Measurements from ENCODE around the gene LDLRAD3. TPM values are rescaled to one million over a fixed set of nuclear protein-coding genes. Genes with fewer than 3 reads are reported as not detected.
"Not testable (repeated sequence)": the region's sequence is repeated elsewhere in the genome, so short reads cannot be mapped to it uniquely, and the experiment has no call there.

The LDLRAD3 gene, protein sequence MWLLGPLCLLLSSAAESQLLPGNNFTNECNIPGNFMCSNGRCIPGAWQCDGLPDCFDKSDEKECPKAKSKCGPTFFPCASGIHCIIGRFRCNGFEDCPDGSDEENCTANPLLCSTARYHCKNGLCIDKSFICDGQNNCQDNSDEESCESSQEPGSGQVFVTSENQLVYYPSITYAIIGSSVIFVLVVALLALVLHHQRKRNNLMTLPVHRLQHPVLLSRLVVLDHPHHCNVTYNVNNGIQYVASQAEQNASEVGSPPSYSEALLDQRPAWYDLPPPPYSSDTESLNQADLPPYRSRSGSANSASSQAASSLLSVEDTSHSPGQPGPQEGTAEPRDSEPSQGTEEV
- polyA plus RNA-seq (ENCODE audit: insufficient read length in 4 of 4), result 10 to 100 TPM; 21.3 to 27.8 (median 22.4) TPM

- DNase-seq (ENCODE audit: low read depth in 4 of 4, low spot score in 3 of 4), result peak; percentile 57 to 69 (median 63)
Observed at GRCh38 chr11:35943713-35944502, at the start of gene LDLRAD3. TSS of gene LDLRAD3 (plus strand) at chr11:35944062. CDS start at chr11:35944099, 37 bp downstream.

- no peak for DNase-seq (ENCODE audit: low read depth in 4 of 4, low spot score in 3 of 4)
Observed at GRCh38 chr11:35897019-35897418, 46.8 kb upstream of the LDLRAD3 start.

GRCh38 chr11:35902961-35903360 is 40.9 kb upstream of the LDLRAD3 start:
- DNase-seq (ENCODE audit: low read depth in 4 of 4, low spot score in 3 of 4), result no peak

DNA sequence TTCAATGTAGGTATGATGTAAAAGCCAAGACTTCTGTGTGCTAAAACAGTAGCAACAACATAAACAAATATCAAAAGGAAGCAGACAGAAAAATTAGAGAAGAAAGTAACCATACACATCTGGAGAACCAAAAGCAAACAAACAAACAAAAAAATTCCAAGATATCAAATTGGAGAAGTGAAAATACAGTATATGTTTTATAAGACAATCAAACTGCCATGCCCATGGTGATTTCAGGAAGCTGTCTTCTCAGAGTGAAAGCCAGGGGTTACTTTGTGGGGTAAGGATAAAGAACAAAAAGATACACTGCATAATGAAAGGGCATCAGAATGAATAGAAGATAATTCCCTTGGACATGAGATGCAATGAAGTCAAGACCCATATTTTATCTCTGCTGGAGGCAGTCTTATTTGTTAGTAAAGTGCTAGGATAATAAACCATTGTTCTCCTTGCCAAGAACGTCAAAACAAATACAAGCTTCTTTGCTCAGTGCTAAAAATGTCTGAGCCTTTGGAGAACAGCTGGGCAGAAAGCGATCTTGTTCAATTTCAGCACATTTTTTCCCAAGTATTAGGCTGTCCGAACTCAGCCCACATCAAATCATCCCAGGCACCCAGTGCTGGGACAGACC is 38.1 kb upstream of the LDLRAD3 start:
- no peak for DNase-seq (ENCODE audit: low read depth in 4 of 4, low spot score in 3 of 4)

- DNase-seq (ENCODE audit: low read depth in 4 of 4, low spot score in 3 of 4), result no peak
Observed at GRCh38 chr11:35906277-35906661, 37.6 kb upstream of the LDLRAD3 start.

- DNase-seq (ENCODE audit: low read depth in 4 of 4, low spot score in 3 of 4), result no peak
Observed at GRCh38 chr11:35906681-35907080, 37.2 kb upstream of the LDLRAD3 start.

DNA sequence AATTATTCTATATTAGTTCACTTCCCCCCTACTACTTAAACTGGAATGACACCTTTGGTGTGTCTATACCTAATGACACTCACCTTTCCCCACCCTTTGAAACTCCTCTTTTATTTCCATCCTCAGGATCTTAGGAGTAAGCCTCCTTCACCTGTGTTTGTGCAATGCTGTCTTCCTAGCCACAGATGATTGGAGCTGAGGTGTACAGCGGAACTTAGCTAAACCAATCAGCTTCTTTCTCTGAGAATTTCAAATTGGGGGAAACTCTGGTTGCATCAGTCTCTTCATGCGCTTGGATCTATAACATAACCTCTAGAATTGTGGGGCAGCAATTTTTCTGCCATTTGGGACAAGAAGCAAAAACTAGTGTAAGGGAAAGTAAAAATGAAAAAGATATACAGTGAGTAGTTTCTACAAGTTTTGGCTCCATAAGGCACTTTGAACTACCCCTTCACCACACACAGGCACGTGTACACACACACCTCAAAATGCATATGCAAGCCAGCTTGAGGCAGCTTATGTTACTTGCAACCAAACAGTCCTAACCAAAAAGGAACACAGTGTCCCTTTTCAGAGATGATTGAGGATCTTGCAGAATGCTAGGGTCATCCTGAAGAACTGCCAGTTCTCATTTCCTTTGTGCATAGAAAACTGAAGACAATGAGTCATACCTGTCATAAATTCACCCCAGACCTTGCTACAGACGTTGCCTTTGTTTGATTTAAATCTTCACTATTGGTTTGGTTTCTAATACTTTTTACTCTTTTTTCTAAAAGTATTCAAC is 36.0 kb upstream of the LDLRAD3 start:
- DNase-seq (ENCODE audit: low read depth in 4 of 4, low spot score in 3 of 4), result no peak

DNA sequence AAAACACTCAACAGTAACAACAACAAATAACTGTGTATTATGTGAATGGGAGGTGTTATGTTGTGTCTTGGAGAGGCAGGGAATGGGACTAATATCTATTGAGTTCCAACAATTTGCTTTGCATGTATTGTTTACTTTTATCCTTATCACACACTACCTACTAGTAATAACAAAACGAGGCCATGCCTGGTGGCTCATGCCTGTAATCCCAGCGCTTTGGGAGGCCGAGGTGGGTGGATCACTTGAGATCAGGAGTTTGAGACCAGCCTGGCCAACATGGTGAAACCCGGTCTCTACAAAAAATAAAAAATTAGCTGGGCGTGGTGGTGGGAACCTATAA is 35.5 kb upstream of the LDLRAD3 start:
- DNase-seq (ENCODE audit: low read depth in 4 of 4, low spot score in 3 of 4), result not testable (repeated sequence)

- DNase-seq (ENCODE audit: low read depth in 4 of 4, low spot score in 3 of 4), result no peak
Observed at GRCh38 chr11:35909511-35910265, 34.2 kb upstream of the LDLRAD3 start.

- DNase-seq (ENCODE audit: low read depth in 4 of 4, low spot score in 3 of 4), result no peak
Observed at GRCh38 chr11:35911013-35911412, 32.8 kb upstream of the LDLRAD3 start.

DNA sequence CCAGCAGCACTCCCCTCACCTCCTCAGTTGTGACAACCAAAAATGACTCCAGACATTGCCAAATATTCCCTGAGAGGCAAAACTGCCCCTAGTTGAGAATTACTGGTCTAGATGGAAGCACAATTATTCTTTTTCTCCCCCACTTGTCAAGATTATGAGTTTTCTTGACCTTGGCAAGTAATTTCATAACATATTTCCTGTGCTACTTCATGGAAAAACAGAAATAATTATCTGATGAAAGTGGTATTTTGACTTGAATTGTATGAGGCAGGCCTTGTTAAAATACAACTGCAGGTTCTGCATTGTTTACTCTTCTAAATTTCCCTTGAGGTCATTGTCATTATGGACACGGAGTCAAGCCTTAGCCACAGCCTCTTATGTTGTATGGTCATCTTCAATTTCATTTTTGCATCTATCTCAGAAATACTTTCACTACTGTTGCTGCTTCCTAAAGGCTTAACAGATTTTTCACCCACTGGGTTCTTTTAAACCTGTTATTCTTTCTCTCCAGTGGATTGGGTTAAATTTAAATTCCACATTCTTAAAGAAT is 32.2 kb upstream of the LDLRAD3 start:
- DNase-seq (ENCODE audit: low read depth in 4 of 4, low spot score in 3 of 4), result no peak

DNA sequence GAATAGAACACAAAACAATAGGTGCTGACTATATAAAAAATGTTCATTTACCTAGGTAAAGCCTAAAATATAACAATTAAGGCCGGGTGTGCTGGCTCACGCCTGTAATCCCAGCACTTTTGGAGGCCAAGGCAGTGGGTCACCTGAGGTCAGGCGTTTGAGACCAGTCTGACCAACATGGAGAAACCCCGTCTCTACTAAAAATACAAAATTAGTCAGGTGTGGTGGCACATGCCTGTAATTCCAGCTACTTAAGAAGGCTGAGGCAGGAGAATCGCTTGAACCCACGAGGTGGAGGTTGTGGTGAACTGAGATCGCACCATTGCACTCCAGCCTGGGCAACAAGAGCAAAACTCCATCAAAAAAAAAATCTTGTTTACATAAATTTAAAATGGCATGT is 31.4 kb upstream of the LDLRAD3 start:
- DNase-seq (ENCODE audit: low read depth in 4 of 4, low spot score in 3 of 4), result not testable (repeated sequence)

GRCh38 chr11:35912883-35913624 is 30.8 kb upstream of the LDLRAD3 start:
- DNase-seq (ENCODE audit: low read depth in 4 of 4, low spot score in 3 of 4), result no peak

DNA sequence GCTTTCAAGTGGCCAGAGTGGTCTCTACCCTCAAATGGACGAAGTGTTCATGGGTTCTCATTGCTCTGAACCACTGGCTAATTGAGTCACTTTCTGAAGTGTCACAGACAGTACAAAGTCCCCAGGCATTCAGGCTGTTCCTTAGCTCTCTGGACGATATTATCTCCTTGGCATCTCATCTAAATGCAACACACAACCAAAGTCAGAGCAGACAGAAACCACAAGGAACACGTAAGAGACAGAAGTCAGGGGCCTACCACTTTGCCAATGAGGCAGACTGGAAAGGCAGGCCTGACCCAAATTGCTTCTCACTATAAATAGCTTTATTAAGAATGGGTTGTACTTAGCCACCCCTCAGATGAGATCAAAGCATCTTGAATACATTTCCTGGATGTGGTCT is 29.0 kb upstream of the LDLRAD3 start:
- no peak for DNase-seq (ENCODE audit: low read depth in 4 of 4, low spot score in 3 of 4)

- DNase-seq (ENCODE audit: low read depth in 4 of 4, low spot score in 3 of 4), result no peak
Observed at GRCh38 chr11:35916270-35916669, 27.6 kb upstream of the LDLRAD3 start.

GRCh38 chr11:35917676-35918075 is 26.2 kb upstream of the LDLRAD3 start:
- no peak for DNase-seq (ENCODE audit: low read depth in 4 of 4, low spot score in 3 of 4)

GRCh38 chr11:35918716-35919115 is 25.1 kb upstream of the LDLRAD3 start:
- DNase-seq (ENCODE audit: low read depth in 4 of 4, low spot score in 3 of 4), result no peak

DNA sequence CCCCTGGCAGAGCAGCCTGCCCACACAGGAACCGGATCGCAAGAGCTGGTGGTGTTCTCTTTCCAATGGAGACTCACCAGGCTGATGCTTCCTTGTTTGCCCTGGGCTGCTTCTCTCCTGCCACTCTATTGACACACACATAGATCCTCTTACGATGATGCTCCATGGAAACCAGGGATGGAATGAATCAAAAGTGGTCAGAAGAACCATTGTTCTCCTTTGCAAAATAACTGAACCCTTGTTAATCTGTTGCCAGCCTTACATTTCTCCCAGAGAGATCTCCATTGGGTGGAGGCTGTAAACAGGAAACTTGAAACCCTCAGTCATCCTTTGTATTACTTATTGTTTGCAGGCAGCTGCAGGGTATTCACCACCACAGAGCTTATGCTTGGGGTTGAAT is 24.6 kb upstream of the LDLRAD3 start:
- no peak for DNase-seq (ENCODE audit: low read depth in 4 of 4, low spot score in 3 of 4)

GRCh38 chr11:35923452-35923851 is 20.4 kb upstream of the LDLRAD3 start:
- no peak for DNase-seq (ENCODE audit: low read depth in 4 of 4, low spot score in 3 of 4)

All from left renal pelvis (tissue), 4 donors.